HEK293 (cell line): ENCODE results near the gene BACH2.
A peak's percentile ranks its signal among the peaks of the same experiment; 100 is the strongest.

ENCODE experiments used
- GFI1B ChIP-seq: fragments of 450-650 bp; formaldehyde crosslinking; IDR thresholded peaks from 2 replicates; pipeline ENCODE4 v1.5.1; 2016; ENCODE audit warnings: missing biosample characterization, missing genetic modification characterization
- SETDB1 ChIP-seq: IDR thresholded peaks from one replicate; pipeline ENCODE4 v1.6.1; 2017; ENCODE audit warnings: mild to moderate bottlenecking, low read length, moderate library complexity, mixed read lengths; ENCODE audit not compliant: insufficient read length
- SP2 ChIP-seq: fragments of 450-650 bp; formaldehyde crosslinking; IDR thresholded peaks from 2 replicates; pipeline ENCODE4 v1.5.1; 2016; ENCODE audit warnings: missing biosample characterization, missing genetic modification characterization
- SP7 ChIP-seq: fragments of 450-650 bp; formaldehyde crosslinking; IDR thresholded peaks from 2 replicates; pipeline ENCODE4 v1.5.1; 2016; ENCODE audit warnings: missing biosample characterization, missing genetic modification characterization
- TRIM28 ChIP-seq: IDR thresholded peaks from 2 replicates; pipeline ENCODE4 v1.6.1; 2011; ENCODE audit warnings: low read length, control low read depth, borderline replicate concordance
- ZBTB21 ChIP-seq: fragments of 450-650 bp; formaldehyde crosslinking; IDR thresholded peaks from 2 replicates; pipeline ENCODE4 v1.5.1; 2017; ENCODE audit warnings: missing biosample characterization, missing genetic modification characterization
- ZNF10 ChIP-seq: fragments of 450-650 bp; formaldehyde crosslinking; IDR thresholded peaks from 2 replicates; pipeline ENCODE4 v1.5.1; 2017; ENCODE audit warnings: missing biosample characterization, missing genetic modification characterization
- ZNF132 ChIP-seq: fragments of 450-650 bp; formaldehyde crosslinking; IDR thresholded peaks from 2 replicates; pipeline ENCODE4 v1.5.1; 2017; ENCODE audit warnings: missing biosample characterization, missing genetic modification characterization, borderline replicate concordance
- ZNF174 ChIP-seq: fragments of 450-650 bp; formaldehyde crosslinking; IDR thresholded peaks from 2 replicates; pipeline ENCODE4 v1.5.0; 2017; ENCODE audit warnings: missing biosample characterization, mild to moderate bottlenecking, missing genetic modification characterization
- ZNF202 ChIP-seq: fragments of 450-650 bp; formaldehyde crosslinking; IDR thresholded peaks from 2 replicates; pipeline ENCODE4 v1.5.1; 2016; ENCODE audit warnings: missing biosample characterization, missing genetic modification characterization, borderline replicate concordance
- ZNF239 ChIP-seq: fragments of 450-650 bp; formaldehyde crosslinking; IDR thresholded peaks from 2 replicates; pipeline ENCODE4 v1.5.1; 2016; ENCODE audit warnings: missing biosample characterization, missing genetic modification characterization
- ZNF266 ChIP-seq: fragments of 450-650 bp; formaldehyde crosslinking; IDR thresholded peaks from 2 replicates; pipeline ENCODE4 v1.5.1; 2016; ENCODE audit warnings: missing biosample characterization, missing genetic modification characterization, low read depth
- ZNF292 ChIP-seq: fragments of 450-650 bp; formaldehyde crosslinking; IDR thresholded peaks from 2 replicates; pipeline ENCODE4 v1.5.1; 2016; ENCODE audit warnings: low read depth, missing biosample characterization, missing genetic modification characterization, borderline replicate concordance
- ZNF416 ChIP-seq: fragments of 450-650 bp; formaldehyde crosslinking; IDR thresholded peaks from 2 replicates; pipeline ENCODE4 v1.5.1; 2016; ENCODE audit warnings: missing biosample characterization, missing genetic modification characterization
- ZNF433 ChIP-seq: fragments of 450-650 bp; formaldehyde crosslinking; IDR thresholded peaks from 2 replicates; pipeline ENCODE4 v1.5.1; 2016; ENCODE audit warnings: missing biosample characterization, missing genetic modification characterization, low read depth
- ZNF549 ChIP-seq: fragments of 450-650 bp; IDR thresholded peaks from 2 replicates; pipeline ENCODE4 v1.5.1; 2018; ENCODE audit warnings: missing biosample characterization, missing genetic modification characterization, mild to moderate bottlenecking, inconsistent platforms, moderate library complexity
- ZNF596 ChIP-seq: fragments of 450-650 bp; IDR thresholded peaks from 2 replicates; pipeline ENCODE4 v1.5.0; 2018; ENCODE audit warnings: missing biosample characterization, mild to moderate bottlenecking, missing genetic modification characterization, moderate library complexity
- ZNF610 ChIP-seq: fragments of 450-650 bp; formaldehyde crosslinking; IDR thresholded peaks from 2 replicates; pipeline ENCODE4 v1.5.1; 2016; ENCODE audit warnings: missing biosample characterization, missing genetic modification characterization, borderline replicate concordance
- ZNF624 ChIP-seq: fragments of 450-650 bp; formaldehyde crosslinking; IDR thresholded peaks from 2 replicates; pipeline ENCODE4 v1.5.1; 2017; ENCODE audit warnings: missing biosample characterization, missing genetic modification characterization
- ZNF629 ChIP-seq: fragments of 450-650 bp; formaldehyde crosslinking; IDR thresholded peaks from 2 replicates; pipeline ENCODE4 v1.5.1; 2017; ENCODE audit warnings: missing biosample characterization, missing genetic modification characterization
- ZNF747 ChIP-seq: fragments of 450-650 bp; formaldehyde crosslinking; IDR thresholded peaks from 2 replicates; pipeline ENCODE4 v1.5.1; 2016; ENCODE audit warnings: missing biosample characterization, missing genetic modification characterization
- ZNF768 ChIP-seq: fragments of 450-650 bp; formaldehyde crosslinking; IDR thresholded peaks from 2 replicates; pipeline ENCODE4 v1.5.1; 2018; ENCODE audit warnings: missing biosample characterization, mild to moderate bottlenecking, missing genetic modification characterization
- ZNF776 ChIP-seq: fragments of 450-650 bp; formaldehyde crosslinking; IDR thresholded peaks from 2 replicates; pipeline ENCODE4 v1.5.0; 2017; ENCODE audit warnings: missing biosample characterization, missing genetic modification characterization, borderline replicate concordance
- ZNF830 ChIP-seq: fragments of 450-650 bp; IDR thresholded peaks from 2 replicates; pipeline ENCODE4 v1.5.0; 2018; ENCODE audit warnings: missing biosample characterization, missing genetic modification characterization, low read depth, mild to moderate bottlenecking, moderate library complexity
- TF ChIP-seq, protein P1 (sequence below): fragments of 450-650 bp; formaldehyde crosslinking; conservative IDR thresholded peaks from 2 replicates; pipeline ENCODE4 v1.5.1; 2016; ENCODE audit warnings: low read depth, missing biosample characterization, missing genetic modification characterization
- TF ChIP-seq, protein P2 (sequence below): fragments of 450-650 bp; formaldehyde crosslinking; IDR thresholded peaks from 2 replicates; pipeline ENCODE4 v1.5.1; 2016; ENCODE audit warnings: missing biosample characterization, missing genetic modification characterization
- TF ChIP-seq, protein P3 (sequence below): fragments of 450-650 bp; formaldehyde crosslinking; IDR thresholded peaks from 2 replicates; pipeline ENCODE4 v1.5.1; 2017; ENCODE audit warnings: missing biosample characterization, mild to moderate bottlenecking, missing genetic modification characterization, moderate library complexity
- TF ChIP-seq, protein P4 (sequence below): fragments of 450-650 bp; formaldehyde crosslinking; IDR thresholded peaks from 2 replicates; pipeline ENCODE4 v1.5.1; 2016; ENCODE audit warnings: missing biosample characterization, missing genetic modification characterization, low read depth
- TF ChIP-seq, protein P5 (sequence below): fragments of 450-650 bp; formaldehyde crosslinking; IDR thresholded peaks from 2 replicates; pipeline ENCODE4 v1.5.1; 2016; ENCODE audit warnings: missing biosample characterization, missing genetic modification characterization

The BACH2 gene

DNA sequence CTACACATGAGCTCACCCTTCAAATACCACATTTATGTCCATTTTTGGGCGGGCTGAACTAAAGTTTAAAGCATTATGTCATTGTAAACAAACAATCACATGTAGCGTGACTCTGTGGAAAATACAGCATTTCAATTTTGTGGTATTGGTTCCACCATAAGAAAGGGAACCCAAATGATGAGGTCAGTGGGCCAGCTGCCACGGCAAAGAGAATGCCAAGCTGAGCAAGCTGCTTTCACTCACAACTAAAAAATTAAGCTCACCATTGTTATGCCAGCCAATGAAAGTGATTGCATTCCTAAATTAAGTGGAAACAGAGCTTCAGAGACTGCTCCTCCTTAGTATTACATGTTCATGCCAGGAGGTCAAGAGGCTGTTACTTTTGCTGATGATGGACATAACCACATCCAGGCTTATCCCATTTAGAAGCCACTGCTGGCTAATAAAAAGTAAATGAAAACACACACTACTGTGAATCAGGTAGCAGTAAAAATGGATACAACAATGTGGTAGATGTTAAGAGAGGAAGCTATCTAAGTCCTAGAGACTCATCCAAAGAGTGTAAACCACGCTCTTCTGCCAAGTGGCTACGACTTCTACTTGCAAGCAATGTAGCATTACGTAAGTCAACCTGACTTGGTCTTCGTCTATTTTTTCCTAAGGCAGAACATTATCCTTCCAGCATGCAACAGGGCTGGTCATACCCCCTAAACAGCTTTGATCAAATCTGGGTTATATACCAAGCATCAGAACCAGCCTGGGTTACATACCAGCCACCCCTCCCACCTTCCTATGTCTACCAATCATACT, 164.8 kb downstream of the BACH2 start (continued):
- TF ChIP-seq, protein P1, sequence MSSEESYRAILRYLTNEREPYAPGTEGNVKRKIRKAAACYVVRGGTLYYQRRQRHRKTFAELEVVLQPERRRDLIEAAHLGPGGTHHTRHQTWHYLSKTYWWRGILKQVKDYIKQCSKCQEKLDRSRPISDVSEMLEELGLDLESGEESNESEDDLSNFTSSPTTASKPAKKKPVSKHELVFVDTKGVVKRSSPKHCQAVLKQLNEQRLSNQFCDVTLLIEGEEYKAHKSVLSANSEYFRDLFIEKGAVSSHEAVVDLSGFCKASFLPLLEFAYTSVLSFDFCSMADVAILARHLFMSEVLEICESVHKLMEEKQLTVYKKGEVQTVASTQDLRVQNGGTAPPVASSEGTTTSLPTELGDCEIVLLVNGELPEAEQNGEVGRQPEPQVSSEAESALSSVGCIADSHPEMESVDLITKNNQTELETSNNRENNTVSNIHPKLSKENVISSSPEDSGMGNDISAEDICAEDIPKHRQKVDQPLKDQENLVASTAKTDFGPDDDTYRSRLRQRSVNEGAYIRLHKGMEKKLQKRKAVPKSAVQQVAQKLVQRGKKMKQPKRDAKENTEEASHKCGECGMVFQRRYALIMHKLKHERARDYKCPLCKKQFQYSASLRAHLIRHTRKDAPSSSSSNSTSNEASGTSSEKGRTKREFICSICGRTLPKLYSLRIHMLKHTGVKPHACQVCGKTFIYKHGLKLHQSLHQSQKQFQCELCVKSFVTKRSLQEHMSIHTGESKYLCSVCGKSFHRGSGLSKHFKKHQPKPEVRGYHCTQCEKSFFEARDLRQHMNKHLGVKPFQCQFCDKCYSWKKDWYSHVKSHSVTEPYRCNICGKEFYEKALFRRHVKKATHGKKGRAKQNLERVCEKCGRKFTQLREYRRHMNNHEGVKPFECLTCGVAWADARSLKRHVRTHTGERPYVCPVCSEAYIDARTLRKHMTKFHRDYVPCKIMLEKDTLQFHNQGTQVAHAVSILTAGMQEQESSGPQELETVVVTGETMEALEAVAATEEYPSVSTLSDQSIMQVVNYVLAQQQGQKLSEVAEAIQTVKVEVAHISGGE (tag by site-specific recombination) = no peak
- TF ChIP-seq ZNF202 (tag by site-specific recombination) (no peak), GFI1B (0 out of 2 replicates have a peak, but pooled peaks have one; percentile 6), ZNF292 (tag by site-specific recombination) (no peak), ZNF416 (tag by site-specific recombination) (no peak), ZNF830 (tag by site-specific recombination) (no peak), ZNF624 (tag by site-specific recombination) (no peak), SETDB1 (no peak), ZBTB21 (tag by site-specific recombination) (peak; percentile 75), ZNF747 (tag by site-specific recombination) (no peak), ZNF776 (tag by site-specific recombination) (no peak), ZNF610 (tag by site-specific recombination) (0 out of 2 replicates have a peak, but pooled peaks have one; percentile 52), ZNF629 (tag by site-specific recombination) (peak; percentile 90), SP7 (tag by site-specific recombination) (peak; percentile 94), ZNF433 (tag by site-specific recombination) (no peak), ZNF239 (tag by site-specific recombination) (no peak), ZNF266 (no peak), SP2 (tag by site-specific recombination) (peak; percentile 24; the same call in 1 of the 2 replicates), ZNF768 (tag by site-specific recombination) (no peak), ZNF596 (0 out of 2 replicates have a peak, but pooled peaks have one; percentile 29), ZNF174 (tag by site-specific recombination) (no peak), TRIM28 (no peak), ZNF10 (tag by site-specific recombination) (peak; percentile 70; the same call in 1 of the 2 replicates), ZNF549 (tag by site-specific recombination) (no peak), ZNF132 (tag by site-specific recombination) (no peak)
- TF ChIP-seq, protein P2, sequence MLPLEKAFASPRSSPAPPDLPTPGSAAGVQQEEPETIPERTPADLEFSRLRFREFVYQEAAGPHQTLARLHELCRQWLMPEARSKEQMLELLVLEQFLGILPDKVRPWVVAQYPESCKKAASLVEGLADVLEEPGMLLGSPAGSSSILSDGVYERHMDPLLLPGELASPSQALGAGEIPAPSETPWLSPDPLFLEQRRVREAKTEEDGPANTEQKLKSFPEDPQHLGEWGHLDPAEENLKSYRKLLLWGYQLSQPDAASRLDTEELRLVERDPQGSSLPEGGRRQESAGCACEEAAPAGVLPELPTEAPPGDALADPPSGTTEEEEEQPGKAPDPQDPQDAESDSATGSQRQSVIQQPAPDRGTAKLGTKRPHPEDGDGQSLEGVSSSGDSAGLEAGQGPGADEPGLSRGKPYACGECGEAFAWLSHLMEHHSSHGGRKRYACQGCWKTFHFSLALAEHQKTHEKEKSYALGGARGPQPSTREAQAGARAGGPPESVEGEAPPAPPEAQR (tag by site-specific recombination) = no peak
- TF ChIP-seq, protein P3, sequence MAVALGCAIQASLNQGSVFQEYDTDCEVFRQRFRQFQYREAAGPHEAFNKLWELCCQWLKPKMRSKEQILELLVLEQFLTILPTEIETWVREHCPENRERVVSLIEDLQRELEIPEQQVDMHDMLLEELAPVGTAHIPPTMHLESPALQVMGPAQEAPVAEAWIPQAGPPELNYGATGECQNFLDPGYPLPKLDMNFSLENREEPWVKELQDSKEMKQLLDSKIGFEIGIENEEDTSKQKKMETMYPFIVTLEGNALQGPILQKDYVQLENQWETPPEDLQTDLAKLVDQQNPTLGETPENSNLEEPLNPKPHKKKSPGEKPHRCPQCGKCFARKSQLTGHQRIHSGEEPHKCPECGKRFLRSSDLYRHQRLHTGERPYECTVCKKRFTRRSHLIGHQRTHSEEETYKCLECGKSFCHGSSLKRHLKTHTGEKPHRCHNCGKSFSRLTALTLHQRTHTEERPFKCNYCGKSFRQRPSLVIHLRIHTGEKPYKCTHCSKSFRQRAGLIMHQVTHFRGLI (tag by site-specific recombination) = no peak
- TF ChIP-seq, protein P4, sequence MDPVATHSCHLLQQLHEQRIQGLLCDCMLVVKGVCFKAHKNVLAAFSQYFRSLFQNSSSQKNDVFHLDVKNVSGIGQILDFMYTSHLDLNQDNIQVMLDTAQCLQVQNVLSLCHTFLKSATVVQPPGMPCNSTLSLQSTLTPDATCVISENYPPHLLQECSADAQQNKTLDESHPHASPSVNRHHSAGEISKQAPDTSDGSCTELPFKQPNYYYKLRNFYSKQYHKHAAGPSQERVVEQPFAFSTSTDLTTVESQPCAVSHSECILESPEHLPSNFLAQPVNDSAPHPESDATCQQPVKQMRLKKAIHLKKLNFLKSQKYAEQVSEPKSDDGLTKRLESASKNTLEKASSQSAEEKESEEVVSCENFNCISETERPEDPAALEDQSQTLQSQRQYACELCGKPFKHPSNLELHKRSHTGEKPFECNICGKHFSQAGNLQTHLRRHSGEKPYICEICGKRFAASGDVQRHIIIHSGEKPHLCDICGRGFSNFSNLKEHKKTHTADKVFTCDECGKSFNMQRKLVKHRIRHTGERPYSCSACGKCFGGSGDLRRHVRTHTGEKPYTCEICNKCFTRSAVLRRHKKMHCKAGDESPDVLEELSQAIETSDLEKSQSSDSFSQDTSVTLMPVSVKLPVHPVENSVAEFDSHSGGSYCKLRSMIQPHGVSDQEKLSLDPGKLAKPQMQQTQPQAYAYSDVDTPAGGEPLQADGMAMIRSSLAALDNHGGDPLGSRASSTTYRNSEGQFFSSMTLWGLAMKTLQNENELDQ = 0 out of 2 replicates have a peak, but pooled peaks have one; percentile 52
- TF ChIP-seq, protein P5, sequence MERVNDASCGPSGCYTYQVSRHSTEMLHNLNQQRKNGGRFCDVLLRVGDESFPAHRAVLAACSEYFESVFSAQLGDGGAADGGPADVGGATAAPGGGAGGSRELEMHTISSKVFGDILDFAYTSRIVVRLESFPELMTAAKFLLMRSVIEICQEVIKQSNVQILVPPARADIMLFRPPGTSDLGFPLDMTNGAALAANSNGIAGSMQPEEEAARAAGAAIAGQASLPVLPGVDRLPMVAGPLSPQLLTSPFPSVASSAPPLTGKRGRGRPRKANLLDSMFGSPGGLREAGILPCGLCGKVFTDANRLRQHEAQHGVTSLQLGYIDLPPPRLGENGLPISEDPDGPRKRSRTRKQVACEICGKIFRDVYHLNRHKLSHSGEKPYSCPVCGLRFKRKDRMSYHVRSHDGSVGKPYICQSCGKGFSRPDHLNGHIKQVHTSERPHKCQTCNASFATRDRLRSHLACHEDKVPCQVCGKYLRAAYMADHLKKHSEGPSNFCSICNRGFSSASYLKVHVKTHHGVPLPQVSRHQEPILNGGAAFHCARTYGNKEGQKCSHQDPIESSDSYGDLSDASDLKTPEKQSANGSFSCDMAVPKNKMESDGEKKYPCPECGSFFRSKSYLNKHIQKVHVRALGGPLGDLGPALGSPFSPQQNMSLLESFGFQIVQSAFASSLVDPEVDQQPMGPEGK (tag by site-specific recombination) = no peak; the same call in 1 of the 2 replicates
